ENCODE results near the gene OLFM4.

OLFM4 gene

GRCh38 chr13:53014495-53015443 is 13.8 kb upstream of the OLFM4 start:
- no peak for DNase-seq (ENCODE audit: low read depth in 3 of 3)

DNA sequence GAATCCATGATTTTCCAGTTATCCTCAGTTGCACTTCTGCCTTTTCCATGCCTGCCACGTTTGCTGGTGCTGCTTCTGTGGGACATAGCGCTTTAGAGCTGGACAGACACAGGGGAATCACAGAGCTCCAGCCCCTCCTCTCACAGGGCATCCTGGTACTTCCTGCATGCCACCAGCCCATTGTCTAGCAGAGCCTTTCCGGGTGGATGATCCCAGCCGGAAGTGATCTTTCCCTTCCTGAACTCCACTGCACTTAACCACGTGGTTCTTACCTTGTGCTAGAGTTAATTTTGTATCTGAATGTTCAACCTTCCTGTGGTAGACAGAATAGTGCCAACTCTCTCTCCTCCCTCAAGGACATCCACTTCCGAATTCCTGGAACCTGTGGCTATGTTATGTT is 12.6 kb upstream of the OLFM4 start:
- DNase-seq (ENCODE audit: low read depth in 3 of 3), result no peak

DNA sequence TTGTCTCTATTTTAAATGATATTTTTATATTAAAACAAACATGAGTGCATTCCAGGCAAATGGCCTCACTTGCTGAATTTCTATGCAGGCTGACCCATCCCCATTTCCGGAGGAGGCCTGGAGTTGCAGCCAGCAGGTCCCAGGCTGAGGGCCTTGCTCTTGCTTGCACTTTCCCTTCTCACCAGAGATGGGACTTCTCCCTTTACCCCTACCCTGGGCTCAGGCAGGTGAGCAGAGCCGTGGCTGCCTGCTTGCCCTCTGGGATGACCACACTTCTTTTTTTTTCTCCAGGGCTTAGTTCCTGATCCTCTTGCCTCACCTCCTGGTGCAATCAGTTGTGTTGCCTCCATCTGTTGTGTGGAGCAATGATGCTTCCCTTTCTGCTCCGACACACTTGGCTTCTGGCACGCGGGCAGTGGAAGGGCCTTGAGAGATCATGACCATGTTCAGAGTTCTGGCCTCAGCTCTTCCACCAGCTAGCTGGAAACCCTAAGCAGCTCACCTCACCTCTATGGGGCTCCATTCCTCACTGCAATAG is 11.1 kb upstream of the OLFM4 start:
- DNase-seq (ENCODE audit: low read depth in 3 of 3), result no peak

GRCh38 chr13:53018690-53019647 is 9.6 kb upstream of the OLFM4 start:
- DNase-seq (ENCODE audit: low read depth in 3 of 3), result no peak

- no peak for DNase-seq (ENCODE audit: low read depth in 3 of 3)
Observed at GRCh38 chr13:53020764-53021335, 7.8 kb upstream of the OLFM4 start.

DNA sequence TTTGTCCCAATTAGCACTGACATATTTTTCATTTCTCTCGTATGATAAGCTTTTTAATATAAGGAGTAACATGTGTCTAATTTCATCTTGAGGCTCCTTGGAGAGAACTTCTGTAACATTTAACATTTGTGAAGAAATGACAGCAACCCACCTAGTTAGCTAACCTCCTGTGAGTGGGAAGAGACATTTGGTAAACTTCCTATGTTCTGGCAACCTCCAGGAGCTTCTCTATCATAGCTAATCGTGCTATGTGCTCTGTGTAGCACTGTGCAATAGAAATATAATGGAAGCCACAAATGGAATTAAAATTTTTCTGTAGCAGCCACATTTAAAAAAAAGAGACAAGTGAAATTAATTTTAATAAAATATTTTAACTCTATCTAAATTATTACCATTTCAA is 5.4 kb upstream of the OLFM4 start:
- DNase-seq (ENCODE audit: low read depth in 3 of 3), result no peak

DNA sequence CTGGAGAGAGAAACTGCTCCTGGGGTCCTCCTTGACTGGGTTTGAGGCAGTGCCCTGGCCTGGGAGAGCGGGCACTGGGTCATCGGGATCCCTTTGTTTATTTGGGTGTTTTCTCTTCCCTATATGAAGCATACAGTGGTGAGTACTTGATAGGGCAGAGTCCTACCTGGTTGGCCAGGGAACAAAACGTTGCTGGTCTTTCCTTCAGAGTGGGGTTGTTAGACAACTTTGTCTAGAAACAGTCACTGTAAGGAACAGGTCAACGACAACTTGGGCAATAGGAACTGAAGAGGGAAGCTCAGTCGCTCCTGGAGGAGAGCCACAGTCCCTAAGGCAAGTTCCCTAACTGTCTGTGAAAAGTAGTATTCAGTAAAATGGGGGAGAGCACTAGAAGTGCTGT is 550 bp upstream of the OLFM4 start:
- no peak for DNase-seq (ENCODE audit: low read depth in 3 of 3)

DNA sequence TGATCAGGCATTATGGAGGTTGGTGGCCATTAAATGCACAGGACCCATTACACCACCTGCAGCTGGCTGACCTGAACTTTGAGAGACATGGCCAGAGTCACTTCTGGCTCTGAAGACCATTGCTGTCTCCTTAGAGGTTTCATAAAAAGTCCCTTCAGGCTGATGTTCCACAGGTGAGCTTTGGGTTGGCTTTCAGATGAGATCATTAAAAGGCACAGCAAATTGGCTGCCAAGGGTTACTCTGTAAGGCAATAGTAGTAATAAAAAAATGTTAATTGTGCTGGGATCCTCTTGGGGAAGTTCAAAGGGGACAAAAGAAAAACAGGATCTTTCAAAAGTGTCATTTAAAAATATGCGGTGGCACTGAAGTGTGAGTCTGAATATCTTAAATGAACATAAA is 4.2 kb downstream of the OLFM4 start:
- DNase-seq (ENCODE audit: low read depth in 3 of 3), result no peak

GRCh38 chr13:53038993-53039392 is 10.4 kb downstream of the OLFM4 start:
- no peak for DNase-seq (ENCODE audit: low read depth in 3 of 3)

DNA sequence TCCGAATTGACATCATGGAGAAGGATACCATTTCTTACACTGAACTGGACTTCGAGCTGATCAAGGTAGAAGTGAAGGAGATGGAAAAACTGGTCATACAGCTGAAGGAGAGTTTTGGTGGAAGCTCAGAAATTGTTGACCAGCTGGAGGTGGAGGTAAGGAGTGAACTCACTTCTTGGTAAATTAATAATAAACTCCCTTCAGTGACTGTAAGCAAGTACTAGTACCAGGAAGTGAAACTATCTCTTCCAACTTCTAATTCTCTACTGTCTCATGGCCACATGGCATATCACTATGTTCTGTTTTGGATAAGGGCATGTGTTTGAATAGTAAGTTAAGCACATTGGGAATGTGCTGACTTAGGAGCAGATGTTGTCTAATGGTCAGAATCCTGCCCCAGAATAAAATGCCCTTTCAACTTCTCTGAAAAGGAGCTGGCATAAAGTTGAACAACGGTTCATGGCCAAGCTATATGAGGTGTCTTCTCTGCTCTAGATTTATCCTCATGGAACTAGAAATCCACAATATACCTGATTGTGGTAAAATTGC is 13.4 kb downstream of the OLFM4 start:
- no peak for DNase-seq (ENCODE audit: low read depth in 3 of 3)

GRCh38 chr13:53042877-53043276 is 14.3 kb downstream of the OLFM4 start:
- DNase-seq (ENCODE audit: low read depth in 3 of 3), result no peak

DNA sequence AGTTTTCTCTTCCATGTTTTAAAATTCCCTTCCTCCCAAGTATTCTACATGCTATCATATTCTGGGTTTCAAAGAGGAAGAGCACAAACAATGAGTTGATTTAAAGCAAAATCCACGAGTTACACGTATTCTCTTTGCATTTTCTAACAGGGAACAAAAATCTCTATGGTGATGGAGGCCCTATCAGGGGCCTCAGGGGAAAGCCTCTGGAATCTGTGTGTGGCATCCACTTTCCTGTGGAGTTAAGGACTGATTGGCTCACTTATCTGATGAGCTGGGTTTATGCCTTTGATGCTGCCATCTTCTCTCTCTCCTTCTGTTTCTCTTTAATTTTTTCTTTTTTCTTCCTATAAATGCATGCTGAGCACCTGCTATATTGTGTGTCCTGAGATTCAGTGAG is 14.8 kb downstream of the OLFM4 start:
- no peak for DNase-seq (ENCODE audit: low read depth in 3 of 3)

GRCh38 chr13:53045189-53045588 is 16.6 kb downstream of the OLFM4 start:
- DNase-seq (ENCODE audit: low read depth in 3 of 3), result no peak

- no peak for DNase-seq (ENCODE audit: low read depth in 3 of 3)
Observed at GRCh38 chr13:53048880-53049279, 20.3 kb downstream of the OLFM4 start.

DNA sequence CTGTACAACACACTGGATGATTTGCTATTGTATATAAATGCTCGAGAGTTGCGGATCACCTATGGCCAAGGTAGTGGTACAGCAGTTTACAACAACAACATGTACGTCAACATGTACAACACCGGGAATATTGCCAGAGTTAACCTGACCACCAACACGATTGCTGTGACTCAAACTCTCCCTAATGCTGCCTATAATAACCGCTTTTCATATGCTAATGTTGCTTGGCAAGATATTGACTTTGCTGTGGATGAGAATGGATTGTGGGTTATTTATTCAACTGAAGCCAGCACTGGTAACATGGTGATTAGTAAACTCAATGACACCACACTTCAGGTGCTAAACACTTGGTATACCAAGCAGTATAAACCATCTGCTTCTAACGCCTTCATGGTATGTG is 21.5 kb downstream of the OLFM4 start:
- no peak for DNase-seq (ENCODE audit: low read depth in 3 of 3)

- DNase-seq (ENCODE audit: low read depth in 3 of 3), result no peak
Observed at GRCh38 chr13:53052675-53053074, 24.1 kb downstream of the OLFM4 start.

DNA sequence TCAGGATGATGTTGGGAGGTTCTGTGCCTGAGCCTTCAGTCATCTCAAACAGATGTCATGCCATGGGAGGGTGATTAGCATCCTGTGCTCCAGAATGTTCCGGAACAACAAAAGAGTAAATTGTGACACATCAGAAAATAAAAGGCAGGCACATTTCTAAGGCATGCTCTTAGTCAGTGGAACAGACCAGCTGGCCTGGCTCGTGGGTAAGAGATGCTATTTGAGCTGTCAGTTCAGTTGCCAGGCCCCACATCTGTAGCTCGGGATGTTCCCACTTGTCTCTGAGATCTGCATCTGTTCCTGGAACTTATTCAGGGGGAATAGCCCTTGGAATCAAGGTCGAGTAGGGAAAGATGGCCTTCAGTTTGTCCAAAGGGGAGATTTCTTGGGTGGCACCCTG is 26.0 kb downstream of the OLFM4 start:
- no peak for DNase-seq (ENCODE audit: low read depth in 3 of 3)

GRCh38 chr13:53058065-53058679 is 29.6 kb downstream of the OLFM4 start:
- DNase-seq (ENCODE audit: low read depth in 3 of 3), result no peak

DNA sequence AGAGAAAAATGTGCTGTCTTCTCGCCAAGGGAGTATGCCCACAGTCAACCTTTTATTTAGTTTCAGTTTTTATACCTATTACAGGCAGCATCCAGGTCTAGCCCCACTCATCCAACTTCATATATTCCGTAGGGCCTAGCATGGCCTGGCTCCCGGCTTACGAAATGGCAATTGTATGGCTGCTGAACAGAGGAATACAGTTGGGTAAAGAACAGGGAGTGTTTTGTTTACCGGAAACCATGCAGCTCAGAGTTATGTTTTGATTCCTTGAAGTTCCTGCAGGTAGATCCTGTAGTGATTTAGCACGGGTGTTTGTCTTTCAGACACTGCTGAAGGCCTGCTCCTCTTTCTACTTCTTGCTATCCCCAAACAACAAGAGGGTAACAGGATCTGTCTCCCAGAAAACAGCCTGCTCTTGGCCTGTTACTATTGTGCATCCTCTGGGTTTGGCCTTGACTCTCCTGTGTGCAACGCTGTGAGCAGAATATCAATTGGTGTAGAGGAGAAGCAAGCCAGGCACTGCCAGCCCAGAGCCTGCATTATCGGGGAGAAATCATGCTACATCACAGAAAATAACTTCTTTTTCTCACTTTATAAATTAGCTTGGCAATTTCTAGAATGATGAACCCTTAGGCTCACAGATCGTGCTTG is 32.4 kb downstream of the OLFM4 start:
- DNase-seq (ENCODE audit: low read depth in 3 of 3), result no peak

DNA sequence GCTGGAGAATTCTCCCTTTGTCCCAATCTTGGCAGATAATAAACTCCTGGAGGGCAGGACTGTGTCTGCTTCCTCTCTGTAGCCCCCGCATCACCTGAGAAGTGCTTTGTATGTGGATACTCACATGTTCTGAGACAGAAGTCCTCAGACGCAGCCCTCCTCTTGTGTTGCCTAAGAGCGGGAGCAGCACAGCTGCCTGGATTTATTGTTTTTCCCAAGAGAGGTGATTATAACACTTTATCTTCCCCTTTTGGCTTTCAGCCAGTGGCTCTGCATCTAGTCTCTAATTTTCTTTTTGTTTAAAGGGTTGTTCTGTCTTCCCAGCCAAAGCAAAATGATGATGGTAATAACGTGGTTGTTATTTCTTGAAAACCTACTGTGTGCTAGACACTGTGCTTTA is 36.1 kb downstream of the OLFM4 start:
- DNase-seq (ENCODE audit: low read depth in 3 of 3), result no peak

DNA sequence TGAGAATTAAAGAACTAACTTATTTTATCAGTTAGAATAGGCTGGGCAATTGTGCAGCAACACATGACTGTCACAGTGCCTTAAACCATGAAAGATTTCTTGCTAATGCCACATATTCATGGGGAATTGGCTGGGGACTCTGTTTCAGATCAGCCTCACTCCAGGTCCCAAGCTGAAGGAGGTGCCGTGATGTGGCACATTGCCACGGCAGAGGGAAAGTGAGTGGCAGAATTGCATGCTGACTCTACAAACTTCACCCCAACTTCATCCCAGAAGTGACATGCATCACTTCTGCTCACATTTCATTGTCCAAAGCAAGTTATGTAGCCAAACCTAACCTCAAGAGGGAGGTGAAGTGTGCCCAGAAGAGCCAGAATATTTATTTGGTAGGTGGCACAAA is 37.8 kb downstream of the OLFM4 start:
- DNase-seq (ENCODE audit: low read depth in 3 of 3), result no peak

All from stimulated activated CD4-positive, alpha-beta T cell treated with anti-CD3 and anti-CD28 coated beads, TNF-alpha, amount 100 ng/mL, for 24 hours (primary cell).